ENCODE results near the gene CDK15. TPM values are rescaled to one million over a fixed set of nuclear protein-coding genes. Genes with fewer than 3 reads are reported as not detected.

The CDK15 gene
- total RNA-seq, 1 donor: 4.5 TPM

DNA sequence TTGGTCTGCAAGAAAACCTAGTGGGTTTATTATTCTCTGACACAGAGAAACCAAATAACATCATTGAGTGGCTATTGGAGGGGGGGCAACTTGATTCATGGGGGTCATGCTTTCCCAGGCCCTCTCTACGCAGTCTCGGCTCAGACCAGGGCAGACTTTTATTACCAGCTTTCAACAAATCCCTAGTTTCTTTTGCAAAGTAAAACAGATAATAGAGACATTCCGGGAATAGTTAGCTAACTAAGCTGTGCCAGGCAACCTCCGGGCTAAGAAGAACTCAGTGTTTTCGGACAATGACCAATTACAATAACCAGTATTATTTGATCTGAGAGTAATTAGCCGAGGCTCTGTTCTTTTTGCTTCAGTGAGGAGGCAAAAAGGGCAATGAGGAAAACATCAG, 66.3 kb downstream of the CDK15 start:
- H3K4me3 ChIP-seq (ENCODE audit: low read depth, low read length): no peak overlapping the region
- DNase-seq (ENCODE audit: low read depth): no peak
- TF ChIP-seq CTCF (IDR thresholded peaks at IDR 0.05; ENCODE audit: insufficient read depth, low read length): no peak

GRCh38 chr2:201879996-201880395, 73.7 kb downstream of the CDK15 start:
- no peak for TF ChIP-seq CTCF (IDR thresholded peaks at IDR 0.05; ENCODE audit: insufficient read depth, low read length)
- DNase-seq (ENCODE audit: low read depth): no peak
- no peak overlapping the region for H3K4me3 ChIP-seq (ENCODE audit: low read depth, low read length)

DNA sequence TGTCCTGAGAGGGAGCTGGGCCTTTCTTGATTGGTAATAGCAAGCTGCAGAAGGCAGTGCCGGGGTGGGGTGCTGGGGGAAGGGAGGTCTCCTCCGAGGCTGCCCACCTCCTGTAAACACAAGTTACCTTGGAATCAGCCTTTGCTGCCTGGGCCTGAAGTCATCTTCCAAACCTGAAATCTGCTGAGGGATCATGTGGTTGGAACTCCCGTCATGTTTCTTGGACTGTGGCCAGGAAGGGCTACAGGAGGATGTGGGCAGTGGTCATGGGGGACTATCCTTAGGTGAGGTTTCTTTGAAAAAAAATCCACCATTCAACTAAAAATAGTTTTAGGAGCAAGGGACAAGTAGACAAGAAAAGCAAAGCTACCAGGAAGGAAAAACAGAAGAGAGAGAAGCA, 74.2 kb downstream of the CDK15 start:
- no peak overlapping the region for H3K4me3 ChIP-seq (ENCODE audit: low read depth, low read length)
- peak; percentile 53 for DNase-seq (ENCODE audit: low read depth)

GRCh38 chr2:201880993-201881611, 74.8 kb downstream of the CDK15 start:
- H3K4me3 ChIP-seq (ENCODE audit: low read depth, low read length): peak overlapping the region; percentile 25
- no peak for TF ChIP-seq CTCF (IDR thresholded peaks at IDR 0.05; ENCODE audit: insufficient read depth, low read length)
- peak; percentile 69 for DNase-seq (ENCODE audit: low read depth)

More for the DNA sequence above, 74.2 kb downstream of the CDK15 start:
- no peak for TF ChIP-seq CTCF (IDR thresholded peaks at IDR 0.05; ENCODE audit: insufficient read depth, low read length)

GRCh38 chr2:201881741-201882140, 75.4 kb downstream of the CDK15 start:
- no peak overlapping the region for H3K4me3 ChIP-seq (ENCODE audit: low read depth, low read length)
- TF ChIP-seq CTCF (IDR thresholded peaks at IDR 0.05; ENCODE audit: insufficient read depth, low read length): no peak
- peak; percentile 33 for DNase-seq (ENCODE audit: low read depth)

GRCh38 chr2:201882353-201883090, 76.2 kb downstream of the CDK15 start:
- DNase-seq (ENCODE audit: low read depth): peak; percentile 47
- TF ChIP-seq CTCF (IDR thresholded peaks at IDR 0.05; ENCODE audit: insufficient read depth, low read length): no peak
- no peak overlapping the region for H3K4me3 ChIP-seq (ENCODE audit: low read depth, low read length)
